K562 (cell line): ENCODE results near the gene ORAI2. TPM values are rescaled to one million over a fixed set of nuclear protein-coding genes. Genes with fewer than 3 reads are reported as not detected.

Experiments used
- CREM ChIP-seq: IDR thresholded peaks from 2 replicates; pipeline ENCODE4 v1.6.1; 2014; ENCODE audit warnings: antibody characterized with exemption, low read depth
- HEY1 ChIP-seq: fragments of 250-450 bp; sonication (Bioruptor Pico); IDR thresholded peaks from 2 replicates; pipeline ENCODE4 v1.5.0; 2020; ENCODE audit warnings: mild to moderate bottlenecking, moderate library complexity, borderline replicate concordance
- NFE2 ChIP-seq: IDR thresholded peaks from 2 replicates; pipeline ENCODE4 v1.6.1; 2014; ENCODE audit warnings: antibody characterized with exemption, low read depth
- PHF21A ChIP-seq: fragments of 450-650 bp; IDR thresholded peaks from 2 replicates; pipeline ENCODE4 v1.6.1; 2017; ENCODE audit warnings: low read depth, borderline replicate concordance
- RAD21 ChIP-seq, 2 experiments: fragments of 250-450 bp in 1 of 2; fragments of 450-650 bp in 1 of 2; sonication (Bioruptor Pico) in 1 of 2; formaldehyde crosslinking in 1 of 2; IDR thresholded peaks in 1 of 2; conservative IDR thresholded peaks in 1 of 2; 2 replicates each; pipeline versions ENCODE4 v1.4.0 to v1.8.0; 2020 to 2022; ENCODE audit warnings: mild to moderate bottlenecking in 2 of 2, moderate library complexity in 1 of 2
- SMC3 ChIP-seq: conservative IDR thresholded peaks from 2 replicates; pipeline ENCODE4 v1.6.1; 2011; ENCODE audit warnings: low read depth, low read length, improper control_type of control experiment; ENCODE audit not compliant: insufficient read depth
- ZBTB7A ChIP-seq: IDR thresholded peaks from 2 replicates; pipeline ENCODE4 v1.6.1; 2011; ENCODE audit warnings: low read depth, mild to moderate bottlenecking, low read length, moderate library complexity, borderline replicate concordance; ENCODE audit not compliant: control insufficient read depth
- ZNF316 ChIP-seq: fragments of 450-650 bp; IDR thresholded peaks from 2 replicates; pipeline ENCODE4 v1.6.1; 2016
- ZNF586 ChIP-seq: fragments of 450-650 bp; formaldehyde crosslinking; conservative IDR thresholded peaks from 2 replicates; pipeline ENCODE4 v1.4.0; 2020; ENCODE audit warnings: mild to moderate bottlenecking, moderate library complexity
- polyA plus RNA-seq, 8 experiments: library from polyadenylated mRNA; depleted of rRNA in 4 of 8; stranded (reverse) in 5 of 8; unstranded in 3 of 8; fragments of >200 nt; fragmentation: Nextera tagmentation in 2 of 8; fragmentation: Illumina TruSeq in 1 of 8; extraction: Ambion mirVana in 2 of 8; extraction: Trizol in 1 of 8; gene quantifications; 2 replicates each; pipeline versions ENCODE4 v1.2.1 to v1.2.3, GENCODE V29; 2011 to 2014; ENCODE audit warnings: inconsistent platforms in 1 of 8, missing spikeins in 1 of 8
- total RNA-seq, 7 experiments: library from RNA; depleted of rRNA in 6 of 7; stranded (reverse); fragments of >200 nt in 6 of 7; fragmentation: Illumina TruSeq in 2 of 7; extraction: Trizol in 2 of 7; gene quantifications; 2 replicates each; pipeline versions ENCODE4 v1.2.1 to v1.2.3, GENCODE V29; 2011 to 2021; ENCODE audit warnings: low replicate concordance in 1 of 7
- TF ChIP-seq, protein P1 (sequence below), 2 experiments: fragments of 450-650 bp; formaldehyde crosslinking in 1 of 2; IDR thresholded peaks; 2 replicates each; pipeline versions ENCODE4 v1.4.0 to v1.6.1; 2014 to 2020; ENCODE audit warnings: mild to moderate bottlenecking in 2 of 2, borderline replicate concordance in 1 of 2, low read depth in 1 of 2
- TF ChIP-seq, protein P2 (sequence below): sonication (generic); formaldehyde crosslinking; IDR thresholded peaks from 2 replicates; pipeline ENCODE4 v1.8.1; 2023; ENCODE audit warnings: mild to moderate bottlenecking, missing genetic modification reagents
- TF ChIP-seq, protein P3 (sequence below): fragments of 250-450 bp; sonication (Bioruptor Pico); IDR thresholded peaks from 2 replicates; pipeline ENCODE4 v1.8.0; 2022; ENCODE audit warnings: inconsistent platforms
- TF ChIP-seq, protein P4 (sequence below): fragments of 450-650 bp; formaldehyde crosslinking; IDR thresholded peaks from 2 replicates; pipeline ENCODE4 v1.4.0; 2020; ENCODE audit warnings: mild to moderate bottlenecking, moderate library complexity
- TF ChIP-seq, protein P5 (sequence below): sonication (generic); formaldehyde crosslinking; IDR thresholded peaks from 2 replicates; pipeline ENCODE4 v1.8.0; 2022; ENCODE audit warnings: mild to moderate bottlenecking, missing genetic modification reagents

The ORAI2 gene
- total and polyA plus RNA-seq, 9 of the 15 experiments (the other 6 are each of a cell fraction or from before 2014, with no cell fraction given), result 1.1 to 27.7 (median 9.2) TPM

DNA sequence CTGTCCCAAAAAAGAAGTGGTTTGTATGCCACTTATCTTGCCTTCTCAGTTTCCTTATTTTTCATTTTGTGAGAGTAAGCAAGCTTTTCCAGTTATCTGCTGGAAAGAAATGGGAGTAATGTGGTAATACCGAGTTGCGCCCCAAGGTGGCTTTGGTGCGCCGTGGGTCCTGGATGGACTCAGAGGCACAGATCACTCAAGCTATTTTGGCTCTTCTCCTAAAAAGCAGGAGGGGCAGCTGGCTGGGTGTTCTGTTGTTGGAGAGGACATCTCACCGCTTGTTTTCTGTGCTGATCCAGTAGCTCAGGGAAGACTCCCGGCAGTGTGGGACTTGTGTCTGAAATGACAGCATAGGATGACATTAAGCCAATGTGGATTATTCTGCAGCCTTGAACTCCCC is 20.8 kb upstream of the ORAI2 start (continued):
- TF ChIP-seq, protein P1, sequence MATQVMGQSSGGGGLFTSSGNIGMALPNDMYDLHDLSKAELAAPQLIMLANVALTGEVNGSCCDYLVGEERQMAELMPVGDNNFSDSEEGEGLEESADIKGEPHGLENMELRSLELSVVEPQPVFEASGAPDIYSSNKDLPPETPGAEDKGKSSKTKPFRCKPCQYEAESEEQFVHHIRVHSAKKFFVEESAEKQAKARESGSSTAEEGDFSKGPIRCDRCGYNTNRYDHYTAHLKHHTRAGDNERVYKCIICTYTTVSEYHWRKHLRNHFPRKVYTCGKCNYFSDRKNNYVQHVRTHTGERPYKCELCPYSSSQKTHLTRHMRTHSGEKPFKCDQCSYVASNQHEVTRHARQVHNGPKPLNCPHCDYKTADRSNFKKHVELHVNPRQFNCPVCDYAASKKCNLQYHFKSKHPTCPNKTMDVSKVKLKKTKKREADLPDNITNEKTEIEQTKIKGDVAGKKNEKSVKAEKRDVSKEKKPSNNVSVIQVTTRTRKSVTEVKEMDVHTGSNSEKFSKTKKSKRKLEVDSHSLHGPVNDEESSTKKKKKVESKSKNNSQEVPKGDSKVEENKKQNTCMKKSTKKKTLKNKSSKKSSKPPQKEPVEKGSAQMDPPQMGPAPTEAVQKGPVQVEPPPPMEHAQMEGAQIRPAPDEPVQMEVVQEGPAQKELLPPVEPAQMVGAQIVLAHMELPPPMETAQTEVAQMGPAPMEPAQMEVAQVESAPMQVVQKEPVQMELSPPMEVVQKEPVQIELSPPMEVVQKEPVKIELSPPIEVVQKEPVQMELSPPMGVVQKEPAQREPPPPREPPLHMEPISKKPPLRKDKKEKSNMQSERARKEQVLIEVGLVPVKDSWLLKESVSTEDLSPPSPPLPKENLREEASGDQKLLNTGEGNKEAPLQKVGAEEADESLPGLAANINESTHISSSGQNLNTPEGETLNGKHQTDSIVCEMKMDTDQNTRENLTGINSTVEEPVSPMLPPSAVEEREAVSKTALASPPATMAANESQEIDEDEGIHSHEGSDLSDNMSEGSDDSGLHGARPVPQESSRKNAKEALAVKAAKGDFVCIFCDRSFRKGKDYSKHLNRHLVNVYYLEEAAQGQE (IDR thresholded peaks at IDR 0.05; ENCODE audit: borderline replicate concordance), result peak; percentile 63; the same call in 1 of the 2 replicates
- TF ChIP-seq, protein P1 (CRISPR knock-in tag; IDR thresholded peaks at IDR 0.05; ENCODE audit: low read depth), result no peak
- TF ChIP-seq ZBTB7A (no peak), PHF21A (no peak), CREM (no peak), HEY1 (CRISPR knock-in tag) (no peak), SMC3 (peak; percentile 43), ZNF316 (no peak), ZNF586 (CRISPR knock-in tag) (no peak), NFE2 (no peak), RAD21 (CRISPR knock-in tag; conservative IDR thresholded peaks at IDR 0.05 in 1 of 2, IDR thresholded peaks at IDR 0.05 in 1 of 2) (peak; percentile 60 to 81)
- TF ChIP-seq, protein P2, sequence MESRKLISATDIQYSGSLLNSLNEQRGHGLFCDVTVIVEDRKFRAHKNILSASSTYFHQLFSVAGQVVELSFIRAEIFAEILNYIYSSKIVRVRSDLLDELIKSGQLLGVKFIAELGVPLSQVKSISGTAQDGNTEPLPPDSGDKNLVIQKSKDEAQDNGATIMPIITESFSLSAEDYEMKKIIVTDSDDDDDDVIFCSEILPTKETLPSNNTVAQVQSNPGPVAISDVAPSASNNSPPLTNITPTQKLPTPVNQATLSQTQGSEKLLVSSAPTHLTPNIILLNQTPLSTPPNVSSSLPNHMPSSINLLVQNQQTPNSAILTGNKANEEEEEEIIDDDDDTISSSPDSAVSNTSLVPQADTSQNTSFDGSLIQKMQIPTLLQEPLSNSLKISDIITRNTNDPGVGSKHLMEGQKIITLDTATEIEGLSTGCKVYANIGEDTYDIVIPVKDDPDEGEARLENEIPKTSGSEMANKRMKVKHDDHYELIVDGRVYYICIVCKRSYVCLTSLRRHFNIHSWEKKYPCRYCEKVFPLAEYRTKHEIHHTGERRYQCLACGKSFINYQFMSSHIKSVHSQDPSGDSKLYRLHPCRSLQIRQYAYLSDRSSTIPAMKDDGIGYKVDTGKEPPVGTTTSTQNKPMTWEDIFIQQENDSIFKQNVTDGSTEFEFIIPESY (CRISPR knock-in tag), result peak; percentile 98
- TF ChIP-seq, protein P3, sequence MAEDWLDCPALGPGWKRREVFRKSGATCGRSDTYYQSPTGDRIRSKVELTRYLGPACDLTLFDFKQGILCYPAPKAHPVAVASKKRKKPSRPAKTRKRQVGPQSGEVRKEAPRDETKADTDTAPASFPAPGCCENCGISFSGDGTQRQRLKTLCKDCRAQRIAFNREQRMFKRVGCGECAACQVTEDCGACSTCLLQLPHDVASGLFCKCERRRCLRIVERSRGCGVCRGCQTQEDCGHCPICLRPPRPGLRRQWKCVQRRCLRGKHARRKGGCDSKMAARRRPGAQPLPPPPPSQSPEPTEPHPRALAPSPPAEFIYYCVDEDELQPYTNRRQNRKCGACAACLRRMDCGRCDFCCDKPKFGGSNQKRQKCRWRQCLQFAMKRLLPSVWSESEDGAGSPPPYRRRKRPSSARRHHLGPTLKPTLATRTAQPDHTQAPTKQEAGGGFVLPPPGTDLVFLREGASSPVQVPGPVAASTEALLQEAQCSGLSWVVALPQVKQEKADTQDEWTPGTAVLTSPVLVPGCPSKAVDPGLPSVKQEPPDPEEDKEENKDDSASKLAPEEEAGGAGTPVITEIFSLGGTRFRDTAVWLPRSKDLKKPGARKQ (CRISPR knock-in tag), result no peak
- TF ChIP-seq, protein P4, sequence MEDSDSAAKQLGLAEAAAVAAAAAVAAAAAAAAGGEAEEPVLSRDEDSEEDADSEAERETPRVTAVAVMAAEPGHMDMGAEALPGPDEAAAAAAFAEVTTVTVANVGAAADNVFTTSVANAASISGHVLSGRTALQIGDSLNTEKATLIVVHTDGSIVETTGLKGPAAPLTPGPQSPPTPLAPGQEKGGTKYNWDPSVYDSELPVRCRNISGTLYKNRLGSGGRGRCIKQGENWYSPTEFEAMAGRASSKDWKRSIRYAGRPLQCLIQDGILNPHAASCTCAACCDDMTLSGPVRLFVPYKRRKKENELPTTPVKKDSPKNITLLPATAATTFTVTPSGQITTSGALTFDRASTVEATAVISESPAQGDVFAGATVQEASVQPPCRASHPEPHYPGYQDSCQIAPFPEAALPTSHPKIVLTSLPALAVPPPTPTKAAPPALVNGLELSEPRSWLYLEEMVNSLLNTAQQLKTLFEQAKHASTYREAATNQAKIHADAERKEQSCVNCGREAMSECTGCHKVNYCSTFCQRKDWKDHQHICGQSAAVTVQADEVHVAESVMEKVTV (CRISPR knock-in tag), result peak; percentile 45
- TF ChIP-seq, protein P5, sequence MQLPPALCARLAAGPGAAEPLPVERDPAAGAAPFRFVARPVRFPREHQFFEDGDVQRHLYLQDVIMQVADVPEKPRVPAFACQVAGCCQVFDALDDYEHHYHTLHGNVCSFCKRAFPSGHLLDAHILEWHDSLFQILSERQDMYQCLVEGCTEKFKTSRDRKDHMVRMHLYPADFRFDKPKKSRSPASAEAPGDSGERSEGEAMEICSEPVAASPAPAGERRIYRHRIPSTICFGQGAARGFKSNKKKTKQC (CRISPR knock-in tag), result no peak
